Measurements from ENCODE around the gene MED8. TPM values are rescaled to one million over a fixed set of nuclear protein-coding genes. Genes with fewer than 3 reads are reported as not detected.

Gene MED8
- total and polyA plus RNA-seq, 2 donors (not counting 1 experiment from before 2014, with no cell fraction given), result 49.7 to 69.2 TPM

DNA sequence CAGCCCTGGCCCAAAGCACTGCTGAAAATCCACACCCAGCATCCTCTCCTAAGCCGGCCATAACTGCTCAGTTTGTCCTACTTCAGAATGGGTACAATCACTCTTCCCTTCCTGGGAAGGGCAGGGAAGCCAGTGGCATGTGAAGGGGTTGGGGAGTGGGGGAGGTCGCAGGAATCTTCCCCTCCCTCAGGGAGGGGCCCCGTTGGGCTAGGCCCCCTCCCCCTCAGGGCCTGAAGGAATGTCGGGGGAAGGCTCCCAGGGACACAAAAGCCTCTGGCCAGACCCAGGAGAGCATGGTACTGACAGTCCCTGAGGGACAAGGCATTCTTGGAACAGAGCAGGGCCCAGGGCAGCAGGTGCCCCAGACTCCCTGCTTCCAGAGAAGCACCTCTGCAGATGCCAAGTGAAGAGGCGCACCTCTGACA lies 23.0 kb downstream of the MED8 start:
- H3K4me1 ChIP-seq (ENCODE audit: control insufficient read depth, extremely low read depth, insufficient read depth, low read length), result peaks cover 11% of the 10 kb centered on the region
- DNase-seq (ENCODE audit: low read depth in 2 of 2), result peak in 1 of 2 donors; percentile 31
- no peaks in the 10 kb centered on the region for H3K27me3 ChIP-seq (ENCODE audit: control insufficient read depth, insufficient read depth, low read length)
- H3K4me2 ChIP-seq (ENCODE audit: extremely low read depth, insufficient read depth, low read length), result peak overlapping the region; percentile 97
- peaks cover 20% of the 10 kb centered on the region for H3K36me3 ChIP-seq (ENCODE audit: control insufficient read depth, insufficient read depth, low read length)
- no peaks in the 10 kb centered on the region for H3K9me3 ChIP-seq (ENCODE audit: control insufficient read depth, insufficient read depth, low read depth, low read length)
- peak overlapping the region; percentile 85 to 96 (median 89) for H3K4me3 ChIP-seq (replicated peaks in 1 of 4; ENCODE audit: control extremely low read depth in 1 of 4, insufficient read depth in 1 of 4, low read depth in 3 of 4, low read length in 4 of 4)
- no peaks in the 10 kb centered on the region for H4K20me1 ChIP-seq (ENCODE audit: control insufficient read depth, extremely low read depth, insufficient read depth, low read length)
- no peak overlapping the region for H2AFZ ChIP-seq (ENCODE audit: low read length)
- H3K9ac ChIP-seq (ENCODE audit: insufficient read depth, low read length), result peak overlapping the region; percentile 87
- TF ChIP-seq EZH2 (IDR thresholded peaks at IDR 0.05; ENCODE audit: low read length, missing control alignments), result no peak
- TF ChIP-seq, protein P1, sequence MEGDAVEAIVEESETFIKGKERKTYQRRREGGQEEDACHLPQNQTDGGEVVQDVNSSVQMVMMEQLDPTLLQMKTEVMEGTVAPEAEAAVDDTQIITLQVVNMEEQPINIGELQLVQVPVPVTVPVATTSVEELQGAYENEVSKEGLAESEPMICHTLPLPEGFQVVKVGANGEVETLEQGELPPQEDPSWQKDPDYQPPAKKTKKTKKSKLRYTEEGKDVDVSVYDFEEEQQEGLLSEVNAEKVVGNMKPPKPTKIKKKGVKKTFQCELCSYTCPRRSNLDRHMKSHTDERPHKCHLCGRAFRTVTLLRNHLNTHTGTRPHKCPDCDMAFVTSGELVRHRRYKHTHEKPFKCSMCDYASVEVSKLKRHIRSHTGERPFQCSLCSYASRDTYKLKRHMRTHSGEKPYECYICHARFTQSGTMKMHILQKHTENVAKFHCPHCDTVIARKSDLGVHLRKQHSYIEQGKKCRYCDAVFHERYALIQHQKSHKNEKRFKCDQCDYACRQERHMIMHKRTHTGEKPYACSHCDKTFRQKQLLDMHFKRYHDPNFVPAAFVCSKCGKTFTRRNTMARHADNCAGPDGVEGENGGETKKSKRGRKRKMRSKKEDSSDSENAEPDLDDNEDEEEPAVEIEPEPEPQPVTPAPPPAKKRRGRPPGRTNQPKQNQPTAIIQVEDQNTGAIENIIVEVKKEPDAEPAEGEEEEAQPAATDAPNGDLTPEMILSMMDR (conservative IDR thresholded peaks at IDR 0.05 in 1 of 2, IDR thresholded peaks at IDR 0.05 in 1 of 2; ENCODE audit: low read depth in 1 of 2, low read length in 2 of 2), result no peak
- peaks cover 50% of the 10 kb centered on the region for H3K79me2 ChIP-seq (ENCODE audit: control insufficient read depth, insufficient read depth, low read length)
- peak overlapping the region; percentile 92 for H3K27ac ChIP-seq (ENCODE audit: insufficient read depth, low read length)

DNA sequence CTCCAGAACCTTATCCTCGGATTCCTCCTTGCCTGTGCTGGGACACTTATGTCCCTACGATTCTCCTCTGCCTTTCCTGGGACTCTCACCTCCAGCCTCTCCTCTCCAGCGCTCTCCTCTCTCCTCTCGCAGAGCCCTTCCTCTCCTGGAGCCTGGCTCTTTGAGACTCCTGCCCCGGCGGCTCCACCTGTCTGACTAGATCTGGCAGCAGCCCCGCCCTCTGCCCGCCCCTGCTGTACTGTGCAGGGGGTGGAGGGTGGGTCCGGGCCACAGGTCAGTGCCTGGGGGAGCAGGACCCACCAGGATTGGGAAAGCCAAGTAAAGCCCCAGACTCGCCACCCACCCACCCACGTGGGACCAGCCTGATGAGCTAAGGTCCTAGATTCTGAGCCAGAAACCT lies 23.4 kb downstream of the MED8 start:
- DNase-seq (ENCODE audit: low read depth in 2 of 2), result no peak
- Histone ChIP-seq H3K4me2 (ENCODE audit: extremely low read depth, insufficient read depth, low read length) (peak overlapping the region; percentile 97), H3K9me3 (ENCODE audit: control insufficient read depth, insufficient read depth, low read depth, low read length) (no peaks in the 10 kb centered on the region), H3K36me3 (ENCODE audit: control insufficient read depth, insufficient read depth, low read length) (peaks cover 23% of the 10 kb centered on the region), H3K4me1 (ENCODE audit: control insufficient read depth, extremely low read depth, insufficient read depth, low read length) (peaks cover 11% of the 10 kb centered on the region), H2AFZ (ENCODE audit: low read length) (no peak overlapping the region), H4K20me1 (ENCODE audit: control insufficient read depth, extremely low read depth, insufficient read depth, low read length) (no peaks in the 10 kb centered on the region), H3K4me3 (replicated peaks in 1 of 4; ENCODE audit: control extremely low read depth in 1 of 4, insufficient read depth in 1 of 4, low read depth in 3 of 4, low read length in 4 of 4) (peak overlapping the region; percentile 12 to 87 (median 53)), H3K79me2 (ENCODE audit: control insufficient read depth, insufficient read depth, low read length) (peaks cover 54% of the 10 kb centered on the region), H3K9ac (ENCODE audit: insufficient read depth, low read length) (no peak overlapping the region), H3K27ac (ENCODE audit: insufficient read depth, low read length) (no peak overlapping the region), H3K27me3 (ENCODE audit: control insufficient read depth, insufficient read depth, low read length) (no peaks in the 10 kb centered on the region)
- no peak for TF ChIP-seq EZH2 (IDR thresholded peaks at IDR 0.05; ENCODE audit: low read length, missing control alignments)
- TF ChIP-seq, protein P1 (conservative IDR thresholded peaks at IDR 0.05 in 1 of 2, IDR thresholded peaks at IDR 0.05 in 1 of 2; ENCODE audit: low read depth in 1 of 2, low read length in 2 of 2), result no peak

DNA sequence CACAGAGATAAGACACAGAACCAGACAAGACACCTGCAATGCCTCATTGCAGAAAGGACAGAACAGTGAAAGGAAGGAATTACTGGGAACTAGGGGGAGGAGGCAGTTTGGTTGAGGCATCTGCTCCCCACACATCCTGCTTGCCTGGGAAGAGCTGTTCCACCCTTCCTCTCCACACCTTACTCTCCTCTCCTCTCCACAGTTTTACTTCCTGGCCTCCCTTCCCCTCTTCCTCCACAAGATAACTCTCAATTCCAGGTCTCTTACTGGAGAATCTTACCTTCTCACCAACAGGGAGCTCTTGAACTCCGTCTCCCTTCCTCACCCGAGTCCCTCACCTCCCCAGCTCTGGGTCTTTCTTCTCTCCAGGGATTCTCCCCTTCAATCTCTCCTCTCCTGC lies 23.9 kb downstream of the MED8 start:
- H3K27ac ChIP-seq (ENCODE audit: insufficient read depth, low read length), result no peak overlapping the region
- TF ChIP-seq, protein P1 (conservative IDR thresholded peaks at IDR 0.05 in 1 of 2, IDR thresholded peaks at IDR 0.05 in 1 of 2; ENCODE audit: low read depth in 1 of 2, low read length in 2 of 2), result no peak
- TF ChIP-seq EZH2 (IDR thresholded peaks at IDR 0.05; ENCODE audit: low read length, missing control alignments), result no peak
- no peaks in the 10 kb centered on the region for H3K9me3 ChIP-seq (ENCODE audit: control insufficient read depth, insufficient read depth, low read depth, low read length)
- peaks cover 59% of the 10 kb centered on the region for H3K79me2 ChIP-seq (ENCODE audit: control insufficient read depth, insufficient read depth, low read length)
- H4K20me1 ChIP-seq (ENCODE audit: control insufficient read depth, extremely low read depth, insufficient read depth, low read length), result no peaks in the 10 kb centered on the region
- H3K4me3 ChIP-seq (replicated peaks in 1 of 4; ENCODE audit: control extremely low read depth in 1 of 4, insufficient read depth in 1 of 4, low read depth in 3 of 4, low read length in 4 of 4), result peak overlapping the region in 1 of 4 experiments; percentile 14
- H3K4me2 ChIP-seq (ENCODE audit: extremely low read depth, insufficient read depth, low read length), result peak overlapping the region; percentile 97
- no peaks in the 10 kb centered on the region for H3K27me3 ChIP-seq (ENCODE audit: control insufficient read depth, insufficient read depth, low read length)
- no peak for DNase-seq (ENCODE audit: low read depth in 2 of 2)
- H3K9ac ChIP-seq (ENCODE audit: insufficient read depth, low read length), result no peak overlapping the region
- H3K36me3 ChIP-seq (ENCODE audit: control insufficient read depth, insufficient read depth, low read length), result peaks cover 27% of the 10 kb centered on the region
- H2AFZ ChIP-seq (ENCODE audit: low read length), result no peak overlapping the region
- peaks cover 11% of the 10 kb centered on the region for H3K4me1 ChIP-seq (ENCODE audit: control insufficient read depth, extremely low read depth, insufficient read depth, low read length)
